ENCODE data around the gene MYH15.

The MYH15 gene

DNA sequence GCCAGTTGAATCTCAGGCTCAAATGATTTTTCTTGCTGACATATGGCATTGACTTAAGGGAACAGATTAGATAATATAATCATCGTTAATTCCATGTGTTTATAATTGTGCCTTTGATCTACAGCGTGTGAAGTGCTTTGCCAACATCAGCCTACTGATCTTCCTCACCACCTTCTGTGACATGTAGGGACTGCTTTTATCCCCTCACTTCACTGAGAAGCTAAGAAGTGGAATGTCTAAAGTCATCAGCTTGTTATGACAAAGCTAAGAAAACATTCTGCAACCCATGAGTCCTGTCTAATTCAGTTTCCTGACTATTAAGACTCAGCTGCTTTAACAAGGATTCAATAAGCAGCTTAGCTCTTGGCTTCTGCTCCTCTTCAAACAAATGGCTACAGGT lies 106.0 kb downstream of the MYH15 start:
- no peak overlapping the region for H3K9ac ChIP-seq (ENCODE audit: low read length)
- H3K4me3 ChIP-seq (ENCODE audit: low read length), result no peak overlapping the region
- H3K4me1 ChIP-seq (ENCODE audit: control insufficient read depth, insufficient read depth, low read length), result peaks cover 12% of the 10 kb centered on the region
- H3K36me3 ChIP-seq (ENCODE audit: control insufficient read depth, insufficient read depth, low read length, severe bottlenecking), result no peaks in the 10 kb centered on the region
- peak; percentile 40 for DNase-seq (ENCODE audit: low read depth)
- H3K27me3 ChIP-seq (replicated peaks; ENCODE audit: control insufficient read depth, insufficient read depth, low read length), result no peaks in the 10 kb centered on the region
- no peaks in the 10 kb centered on the region for H3K9me3 ChIP-seq (ENCODE audit: control insufficient read depth, low read length)

DNA sequence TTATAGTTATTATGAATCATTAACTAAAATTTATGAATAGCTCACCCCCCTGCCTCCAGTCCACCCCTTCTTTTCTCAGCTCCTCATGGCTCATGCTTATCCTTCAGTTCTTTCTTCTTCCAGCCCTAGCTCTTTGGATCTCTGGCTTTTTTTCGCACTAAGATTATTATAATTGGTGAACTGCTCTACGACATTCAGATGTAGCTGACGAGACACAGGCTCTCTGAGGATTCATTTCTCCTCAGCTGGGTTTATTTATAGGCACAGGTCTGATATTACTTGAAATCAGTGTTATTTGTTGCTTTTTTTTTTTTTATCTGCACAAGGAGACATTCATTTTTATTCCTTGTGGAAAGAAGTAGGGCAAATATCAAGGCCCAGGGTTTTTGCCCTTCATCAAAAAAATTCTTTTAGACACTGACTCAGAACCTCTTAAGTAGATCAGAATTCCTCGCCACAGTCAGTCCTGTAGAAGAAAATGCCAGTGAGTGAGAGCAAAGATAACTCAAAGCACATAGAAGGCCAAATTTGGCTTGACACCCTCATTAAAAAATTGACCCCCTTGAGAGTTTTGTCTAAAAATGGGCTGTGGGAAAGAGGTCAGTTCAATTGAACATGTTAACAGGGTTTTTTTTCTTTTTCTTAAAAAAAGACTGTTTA lies 106.6 kb downstream of the MYH15 start:
- no peak for DNase-seq (ENCODE audit: low read depth)
- Histone ChIP-seq H3K9me3 (ENCODE audit: control insufficient read depth, low read length) (no peaks in the 10 kb centered on the region), H3K36me3 (ENCODE audit: control insufficient read depth, insufficient read depth, low read length, severe bottlenecking) (no peaks in the 10 kb centered on the region), H3K27me3 (replicated peaks; ENCODE audit: control insufficient read depth, insufficient read depth, low read length) (no peaks in the 10 kb centered on the region), H3K4me1 (ENCODE audit: control insufficient read depth, insufficient read depth, low read length) (peaks cover 12% of the 10 kb centered on the region), H3K4me3 (ENCODE audit: low read length) (no peak overlapping the region), H3K9ac (ENCODE audit: low read length) (no peak overlapping the region)

DNA sequence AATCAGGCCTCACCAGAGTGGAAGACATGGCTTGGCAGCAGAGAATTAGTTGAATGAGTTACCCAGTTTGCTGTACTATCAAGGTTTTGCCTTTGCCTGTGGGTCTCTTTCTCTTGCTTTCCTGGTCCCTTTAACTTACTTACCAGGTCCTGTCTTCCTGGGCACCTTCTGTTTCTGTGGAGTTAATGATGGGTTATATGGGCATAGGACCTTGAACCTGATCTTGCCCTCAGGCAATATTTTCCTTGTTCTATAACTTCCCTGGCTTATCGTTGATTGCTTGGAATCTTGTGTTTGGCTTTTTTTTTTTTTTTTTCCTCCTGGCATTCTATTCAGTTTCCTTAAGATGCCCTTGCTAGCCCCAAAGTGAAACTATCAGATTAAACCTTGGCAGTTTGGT lies 107.2 kb downstream of the MYH15 start:
- H3K36me3 ChIP-seq (ENCODE audit: control insufficient read depth, insufficient read depth, low read length, severe bottlenecking), result no peaks in the 10 kb centered on the region
- H3K9ac ChIP-seq (ENCODE audit: low read length), result no peak overlapping the region
- H3K27me3 ChIP-seq (replicated peaks; ENCODE audit: control insufficient read depth, insufficient read depth, low read length), result no peaks in the 10 kb centered on the region
- H3K4me1 ChIP-seq (ENCODE audit: control insufficient read depth, insufficient read depth, low read length), result peaks cover 12% of the 10 kb centered on the region
- H3K4me3 ChIP-seq (ENCODE audit: low read length), result no peak overlapping the region
- no peaks in the 10 kb centered on the region for H3K9me3 ChIP-seq (ENCODE audit: control insufficient read depth, low read length)
- no peak for DNase-seq (ENCODE audit: low read depth)

DNA sequence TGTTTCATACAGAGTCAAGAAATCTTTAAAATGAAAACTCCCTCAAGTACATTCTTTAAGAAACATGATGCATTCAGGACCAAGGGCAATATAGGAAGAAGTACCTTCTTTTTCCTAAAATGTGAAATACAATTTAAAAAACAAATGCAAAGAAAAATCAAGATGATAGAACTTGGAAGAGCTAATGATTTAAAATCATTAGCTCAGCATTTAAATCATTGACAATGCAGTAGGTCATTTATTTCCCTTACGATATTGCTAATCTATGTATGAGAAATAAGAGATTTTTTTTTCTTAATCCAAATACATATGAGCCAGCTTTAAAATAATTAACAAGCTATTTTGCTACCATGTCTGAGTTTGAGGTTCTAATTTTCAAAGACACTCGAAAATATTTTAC lies 108.6 kb downstream of the MYH15 start:
- no peak for DNase-seq (ENCODE audit: low read depth)
- Histone ChIP-seq H3K36me3 (ENCODE audit: control insufficient read depth, insufficient read depth, low read length, severe bottlenecking) (no peaks in the 10 kb centered on the region), H3K27me3 (replicated peaks; ENCODE audit: control insufficient read depth, insufficient read depth, low read length) (no peaks in the 10 kb centered on the region), H3K4me3 (ENCODE audit: low read length) (no peak overlapping the region), H3K9me3 (ENCODE audit: control insufficient read depth, low read length) (no peaks in the 10 kb centered on the region), H3K4me1 (ENCODE audit: control insufficient read depth, insufficient read depth, low read length) (peaks cover 12% of the 10 kb centered on the region), H3K9ac (ENCODE audit: low read length) (no peak overlapping the region)

DNA sequence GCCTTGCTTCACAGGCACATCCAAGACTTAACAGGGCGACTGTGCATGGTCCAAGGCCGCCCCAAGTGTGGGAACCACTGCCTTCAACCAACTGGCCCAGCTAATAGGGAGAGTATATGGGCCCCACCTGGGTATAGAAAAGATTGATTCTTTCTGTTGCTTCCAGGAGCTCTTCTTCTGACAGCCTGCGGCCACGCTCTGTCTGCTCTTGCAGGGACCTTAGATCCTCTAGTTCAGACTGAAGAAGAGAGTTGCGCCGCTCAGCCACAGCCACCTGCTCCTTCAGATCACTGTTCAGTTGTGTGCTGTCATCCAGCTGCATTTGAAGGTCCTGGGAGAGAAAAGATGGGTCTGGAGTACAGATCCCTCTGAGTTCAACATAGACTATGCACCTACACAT lies 111.9 kb downstream of the MYH15 start:
- H3K9ac ChIP-seq (ENCODE audit: low read length), result no peak overlapping the region
- no peaks in the 10 kb centered on the region for H3K27me3 ChIP-seq (replicated peaks; ENCODE audit: control insufficient read depth, insufficient read depth, low read length)
- no peak overlapping the region for H3K4me3 ChIP-seq (ENCODE audit: low read length)
- DNase-seq (ENCODE audit: low read depth), result no peak
- no peaks in the 10 kb centered on the region for H3K4me1 ChIP-seq (ENCODE audit: control insufficient read depth, insufficient read depth, low read length)
- no peaks in the 10 kb centered on the region for H3K9me3 ChIP-seq (ENCODE audit: control insufficient read depth, low read length)
- no peaks in the 10 kb centered on the region for H3K36me3 ChIP-seq (ENCODE audit: control insufficient read depth, insufficient read depth, low read length, severe bottlenecking)

DNA sequence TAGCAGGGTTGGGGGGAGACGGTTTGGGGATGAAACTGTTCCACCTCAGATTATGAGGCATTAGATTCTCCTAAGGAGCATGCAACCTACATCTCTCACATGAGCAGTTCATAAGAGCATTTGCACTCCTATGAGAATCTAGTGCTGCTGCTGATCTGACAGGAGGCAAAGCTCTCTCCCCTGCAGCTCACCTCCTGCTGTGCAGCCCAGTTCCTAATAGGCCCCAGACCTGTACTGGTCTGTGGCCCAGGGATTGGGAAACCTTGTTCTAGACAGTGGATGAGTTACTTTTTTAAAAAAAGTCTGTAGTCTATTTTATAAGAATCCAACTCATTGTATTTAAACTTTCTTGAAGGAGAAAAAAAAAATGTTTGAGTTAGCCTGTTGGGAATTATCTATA lies 114.1 kb downstream of the MYH15 start:
- Histone ChIP-seq H3K9me3 (ENCODE audit: control insufficient read depth, low read length) (no peaks in the 10 kb centered on the region), H3K4me1 (ENCODE audit: control insufficient read depth, insufficient read depth, low read length) (peaks cover 15% of the 10 kb centered on the region), H3K4me3 (ENCODE audit: low read length) (no peak overlapping the region), H3K9ac (ENCODE audit: low read length) (no peak overlapping the region), H3K27me3 (replicated peaks; ENCODE audit: control insufficient read depth, insufficient read depth, low read length) (no peaks in the 10 kb centered on the region), H3K36me3 (ENCODE audit: control insufficient read depth, insufficient read depth, low read length, severe bottlenecking) (no peaks in the 10 kb centered on the region)
- no peak for DNase-seq (ENCODE audit: low read depth)

DNA sequence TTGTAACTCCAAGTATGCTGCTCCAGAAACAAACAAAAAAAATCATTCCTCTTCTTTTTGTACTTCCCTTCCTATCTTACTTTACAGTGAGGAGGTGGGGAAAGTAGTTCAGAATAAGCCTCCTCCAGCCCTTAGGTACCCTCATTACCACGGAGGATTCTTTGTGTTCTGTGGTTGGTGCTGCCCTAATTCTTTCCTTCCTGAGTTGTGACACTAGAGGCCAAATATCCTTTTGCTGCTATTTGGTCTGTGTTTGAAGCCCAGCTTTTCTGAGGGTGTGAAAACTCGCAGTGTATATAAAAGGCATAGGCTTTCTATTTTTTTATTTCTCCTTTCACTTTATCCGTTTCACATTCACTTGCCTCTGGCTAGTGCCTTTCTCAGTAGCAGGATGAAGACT lies 115.8 kb downstream of the MYH15 start:
- no peaks in the 10 kb centered on the region for H3K9me3 ChIP-seq (ENCODE audit: control insufficient read depth, low read length)
- no peaks in the 10 kb centered on the region for H3K27me3 ChIP-seq (replicated peaks; ENCODE audit: control insufficient read depth, insufficient read depth, low read length)
- DNase-seq (ENCODE audit: low read depth), result no peak
- H3K9ac ChIP-seq (ENCODE audit: low read length), result no peak overlapping the region
- H3K4me1 ChIP-seq (ENCODE audit: control insufficient read depth, insufficient read depth, low read length), result peaks cover 15% of the 10 kb centered on the region
- no peaks in the 10 kb centered on the region for H3K36me3 ChIP-seq (ENCODE audit: control insufficient read depth, insufficient read depth, low read length, severe bottlenecking)
- H3K4me3 ChIP-seq (ENCODE audit: low read length), result no peak overlapping the region

DNA sequence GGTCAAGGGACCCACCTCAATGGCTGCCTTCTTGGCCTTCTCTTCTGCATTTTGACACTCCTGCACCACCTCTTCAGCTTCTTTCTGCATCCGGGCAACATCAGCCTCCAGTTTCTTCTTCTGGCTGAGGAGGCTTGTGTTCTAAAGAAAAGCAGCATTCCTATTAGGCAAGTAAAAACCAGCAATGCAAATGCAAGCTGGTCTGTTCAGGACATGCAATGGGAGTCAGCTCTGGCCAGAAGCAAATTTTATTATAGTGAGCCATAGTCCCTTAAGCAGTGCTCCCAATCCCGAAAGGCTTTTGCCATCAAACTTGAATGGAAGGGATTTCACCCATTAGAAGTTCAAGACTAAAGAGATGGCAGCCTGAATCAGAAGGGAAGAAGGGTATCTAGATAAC lies 116.4 kb downstream of the MYH15 start:
- DNase-seq (ENCODE audit: low read depth), result no peak
- Histone ChIP-seq H3K9ac (ENCODE audit: low read length) (no peak overlapping the region), H3K9me3 (ENCODE audit: control insufficient read depth, low read length) (no peaks in the 10 kb centered on the region), H3K4me3 (ENCODE audit: low read length) (no peak overlapping the region), H3K27me3 (replicated peaks; ENCODE audit: control insufficient read depth, insufficient read depth, low read length) (no peaks in the 10 kb centered on the region), H3K4me1 (ENCODE audit: control insufficient read depth, insufficient read depth, low read length) (peaks cover 15% of the 10 kb centered on the region), H3K36me3 (ENCODE audit: control insufficient read depth, insufficient read depth, low read length, severe bottlenecking) (no peaks in the 10 kb centered on the region)

DNA sequence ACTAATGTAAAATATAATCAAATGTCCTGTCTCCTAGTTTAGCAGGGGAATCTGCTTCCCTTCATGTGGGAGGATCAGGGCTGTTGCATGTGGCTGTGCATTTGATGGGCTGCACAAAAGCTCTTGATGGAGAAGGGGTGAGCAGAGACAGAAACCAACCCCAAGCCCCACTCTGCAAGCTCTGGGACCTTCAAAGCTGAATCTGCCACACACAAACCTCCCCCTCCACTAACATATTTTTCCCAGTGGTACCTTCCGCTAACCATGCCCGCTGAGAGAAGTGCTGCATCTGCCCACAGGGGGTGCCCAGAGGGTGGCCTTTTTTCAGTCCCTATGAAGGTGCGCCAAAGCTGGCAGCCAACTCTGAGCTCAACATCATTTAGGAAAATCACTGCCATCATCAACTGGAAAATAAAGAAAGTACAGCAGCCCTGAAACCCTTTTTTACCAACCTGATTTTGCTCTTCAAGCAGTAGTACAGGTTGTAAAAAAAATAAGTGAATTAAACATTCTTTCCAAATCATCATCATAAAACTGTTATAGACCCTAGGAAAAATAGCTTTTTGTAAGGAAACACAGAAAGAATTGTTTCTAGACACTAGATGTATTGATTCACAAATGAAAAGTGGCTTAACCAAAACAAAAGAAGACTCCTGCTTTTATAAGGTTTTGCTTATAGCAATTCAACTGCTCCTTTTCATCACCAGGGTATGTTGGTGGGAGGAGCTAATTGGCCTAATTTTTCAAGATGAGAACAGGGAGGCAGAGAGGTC lies 117.1 kb downstream of the MYH15 start:
- Histone ChIP-seq H3K36me3 (ENCODE audit: control insufficient read depth, insufficient read depth, low read length, severe bottlenecking) (no peaks in the 10 kb centered on the region), H3K9ac (ENCODE audit: low read length) (no peak overlapping the region), H3K4me3 (ENCODE audit: low read length) (no peak overlapping the region), H3K4me1 (ENCODE audit: control insufficient read depth, insufficient read depth, low read length) (peaks cover 15% of the 10 kb centered on the region), H3K9me3 (ENCODE audit: control insufficient read depth, low read length) (no peaks in the 10 kb centered on the region), H3K27me3 (replicated peaks; ENCODE audit: control insufficient read depth, insufficient read depth, low read length) (no peaks in the 10 kb centered on the region)
- no peak for DNase-seq (ENCODE audit: low read depth)

DNA sequence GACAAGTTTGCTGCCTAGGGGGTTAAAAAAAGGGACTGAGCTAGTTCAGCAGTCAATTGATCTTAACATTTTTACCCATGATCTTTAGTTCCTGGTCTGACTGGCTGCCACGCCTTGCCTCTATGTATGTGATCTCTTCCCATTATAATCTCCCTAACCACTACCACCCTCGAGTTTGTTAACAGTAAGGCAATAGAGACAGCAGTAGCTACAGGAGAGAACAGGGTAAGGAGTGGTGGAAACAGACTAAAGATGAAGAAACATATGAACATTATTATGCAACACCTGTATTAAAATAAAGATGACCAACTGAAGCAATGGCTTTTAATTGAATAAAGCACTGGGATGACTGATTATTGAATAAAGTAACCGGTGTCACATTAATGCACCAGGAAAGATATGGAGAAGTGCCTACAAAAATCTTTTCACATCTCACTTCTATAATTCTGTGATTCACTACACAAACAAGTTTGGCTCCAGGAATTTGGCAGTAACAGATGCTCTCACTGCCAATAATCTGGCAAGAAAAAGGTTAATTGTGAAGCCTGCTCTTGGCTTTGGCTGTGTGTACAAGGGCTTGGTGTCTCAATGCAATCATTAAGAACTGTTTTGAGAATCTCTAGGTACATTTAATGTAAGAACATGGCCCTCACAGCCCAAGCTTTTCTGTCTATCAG lies 118.3 kb downstream of the MYH15 start:
- H3K27me3 ChIP-seq (replicated peaks; ENCODE audit: control insufficient read depth, insufficient read depth, low read length), result peaks cover 2% of the 10 kb centered on the region
- H3K4me1 ChIP-seq (ENCODE audit: control insufficient read depth, insufficient read depth, low read length), result peaks cover 15% of the 10 kb centered on the region
- no peak overlapping the region for H3K4me3 ChIP-seq (ENCODE audit: low read length)
- H3K9me3 ChIP-seq (ENCODE audit: control insufficient read depth, low read length), result no peaks in the 10 kb centered on the region
- H3K9ac ChIP-seq (ENCODE audit: low read length), result no peak overlapping the region
- peak; percentile 46 for DNase-seq (ENCODE audit: low read depth)
- H3K36me3 ChIP-seq (ENCODE audit: control insufficient read depth, insufficient read depth, low read length, severe bottlenecking), result no peaks in the 10 kb centered on the region

DNA sequence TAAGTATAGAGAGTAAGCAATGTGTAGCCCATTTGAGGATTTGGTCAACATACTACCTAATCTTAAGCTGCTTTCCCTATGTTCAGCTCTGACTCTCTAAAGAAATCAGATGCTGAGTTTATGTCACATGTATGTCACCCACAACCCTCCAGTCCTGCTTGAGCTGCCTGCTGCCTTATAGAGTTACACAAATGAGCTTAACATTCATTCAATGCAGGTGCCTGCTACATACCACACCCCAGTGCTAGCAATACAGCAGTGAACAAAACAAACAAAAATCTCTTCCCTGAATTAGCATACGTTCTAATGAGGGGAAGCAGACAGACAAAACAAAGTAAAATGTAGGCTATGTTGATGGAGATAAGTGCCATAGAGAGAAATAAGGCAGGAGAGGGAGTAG lies 121.0 kb downstream of the MYH15 start:
- Histone ChIP-seq H3K4me1 (ENCODE audit: control insufficient read depth, insufficient read depth, low read length) (peaks cover 15% of the 10 kb centered on the region), H3K27me3 (replicated peaks; ENCODE audit: control insufficient read depth, insufficient read depth, low read length) (peaks cover 3% of the 10 kb centered on the region), H3K9ac (ENCODE audit: low read length) (no peak overlapping the region), H3K4me3 (ENCODE audit: low read length) (no peak overlapping the region), H3K9me3 (ENCODE audit: control insufficient read depth, low read length) (no peaks in the 10 kb centered on the region), H3K36me3 (ENCODE audit: control insufficient read depth, insufficient read depth, low read length, severe bottlenecking) (no peaks in the 10 kb centered on the region)
- DNase-seq (ENCODE audit: low read depth), result no peak
